Stomach smooth muscle (tissue), 2 donors: ENCODE data around the gene CTSF.
"Not testable (repeated sequence)": the region's sequence is repeated elsewhere in the genome, so short reads cannot be mapped to it uniquely, and the experiment has no call there.

Source experiments
- H3K27ac ChIP-seq: one replicate; pipeline ENCODE4 v1.7.0; 2013; ENCODE audit warnings: mild to moderate bottlenecking, low read length, inconsistent platforms
- H3K27me3 ChIP-seq, 2 donors: one replicate each; pipeline ENCODE4 v1.7.0; 2013; ENCODE audit warnings: low read length in 2 of 2; ENCODE audit not compliant: insufficient read depth in 2 of 2, control insufficient read depth in 1 of 2
- H3K36me3 ChIP-seq, 2 donors: one replicate each; pipeline ENCODE4 v1.7.0; 2013; ENCODE audit warnings: low read length in 2 of 2; ENCODE audit not compliant: control insufficient read depth in 2 of 2, insufficient read depth in 2 of 2
- H3K4me1 ChIP-seq: one replicate; pipeline ENCODE4 v1.7.0; 2013; ENCODE audit warnings: low read length; ENCODE audit not compliant: control insufficient read depth, insufficient read depth
- H3K4me3 ChIP-seq, 2 donors: one replicate each; pipeline ENCODE4 v1.7.0; 2013; ENCODE audit warnings: low read length in 2 of 2
- H3K9ac ChIP-seq, 2 donors: one replicate each; pipeline ENCODE4 v1.7.0; 2013; ENCODE audit warnings: low read length in 2 of 2, mild to moderate bottlenecking in 1 of 2
- H3K9me3 ChIP-seq, 2 donors: one replicate each; pipeline ENCODE4 v1.7.0; 2013; ENCODE audit warnings: low read length in 2 of 2; ENCODE audit not compliant: control insufficient read depth in 2 of 2
- donor health status: healthy.
- donor health status: Pancreatic carcinoma.

The CTSF gene

GRCh38 chr11:66589315-66589714, 20.9 kb upstream of the CTSF start:
- H3K27ac ChIP-seq, H3K9ac ChIP-seq, H3K9me3 ChIP-seq, H3K36me3 ChIP-seq, H3K4me3 ChIP-seq, H3K27me3 ChIP-seq: not testable (repeated sequence)
- H3K4me1 ChIP-seq = peaks cover 17% of the 10 kb centered on the region

- Histone ChIP-seq H3K27me3 (no peaks in the 10 kb centered on the region), H3K4me3 (no peak overlapping the region), H3K9me3 (no peaks in the 10 kb centered on the region), H3K36me3 (no peaks in the 10 kb centered on the region), H3K4me1 (no peaks in the 10 kb centered on the region), H3K27ac (no peak overlapping the region), H3K9ac (no peak overlapping the region)
Measured at GRCh38 chr11:66586136-66586535, 17.7 kb upstream of the CTSF start.

DNA sequence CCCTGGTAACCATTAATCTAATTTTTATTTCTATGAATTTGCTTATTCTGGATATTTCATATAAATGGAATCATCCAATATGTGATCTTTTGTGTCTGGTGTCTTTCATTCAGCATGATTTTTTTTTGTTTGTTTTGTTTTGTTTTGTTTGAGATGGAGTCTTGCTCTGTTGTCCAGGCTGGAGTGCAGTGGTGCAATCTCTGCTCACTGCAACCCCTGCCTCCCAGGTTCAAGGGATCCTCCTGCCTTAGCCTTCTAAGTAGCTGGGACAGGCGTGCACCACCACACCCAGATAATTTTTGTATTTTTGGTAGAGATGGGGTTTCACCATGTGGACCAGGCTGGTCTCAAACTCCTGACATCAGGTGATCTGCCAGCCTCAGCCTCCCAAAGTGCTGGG, 17.0 kb upstream of the CTSF start:
- H3K4me3 ChIP-seq, H3K9me3 ChIP-seq, H3K27me3 ChIP-seq, H3K27ac ChIP-seq, H3K36me3 ChIP-seq, H3K9ac ChIP-seq, H3K4me1 ChIP-seq: not testable (repeated sequence)

- H3K9ac ChIP-seq, H3K27me3 ChIP-seq, H3K9me3 ChIP-seq, H3K4me3 ChIP-seq, H3K4me1 ChIP-seq, H3K27ac ChIP-seq, H3K36me3 ChIP-seq: not testable (repeated sequence)
Measured at GRCh38 chr11:66582565-66583147, 14.2 kb upstream of the CTSF start.

DNA sequence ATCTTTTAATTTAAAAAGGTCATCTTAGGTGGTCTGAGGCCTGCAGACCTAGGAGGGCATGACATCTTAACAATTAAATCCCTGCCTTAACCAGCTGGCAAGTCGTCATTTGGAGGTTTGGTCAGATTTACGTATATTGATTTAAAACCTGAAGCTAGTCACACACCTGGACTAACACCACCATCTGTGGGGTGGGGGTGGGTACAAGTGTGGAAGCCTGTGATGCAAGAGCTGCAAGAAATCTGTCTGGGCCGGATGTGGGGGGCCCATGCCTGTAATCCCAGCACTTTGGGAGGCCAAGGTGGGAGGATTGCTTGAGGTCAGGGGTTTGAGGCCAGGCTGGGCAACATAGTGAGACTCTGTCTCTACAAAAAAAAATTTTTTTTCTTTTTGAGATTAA, 12.9 kb upstream of the CTSF start:
- Histone ChIP-seq H3K36me3 (no peaks in the 10 kb centered on the region), H3K27ac (no peak overlapping the region), H3K9ac (no peak overlapping the region), H3K4me3 (no peak overlapping the region), H3K4me1 (peaks cover 4% of the 10 kb centered on the region), H3K9me3 (no peaks in the 10 kb centered on the region), H3K27me3 (no peaks in the 10 kb centered on the region)

- Histone ChIP-seq H3K4me1 (peaks cover 4% of the 10 kb centered on the region), H3K9me3 (no peaks in the 10 kb centered on the region), H3K9ac (no peak overlapping the region), H3K27me3 (no peaks in the 10 kb centered on the region), H3K27ac (no peak overlapping the region), H3K36me3 (no peaks in the 10 kb centered on the region), H3K4me3 (no peak overlapping the region)
Measured at GRCh38 chr11:66580803-66581202, 12.4 kb upstream of the CTSF start.

DNA sequence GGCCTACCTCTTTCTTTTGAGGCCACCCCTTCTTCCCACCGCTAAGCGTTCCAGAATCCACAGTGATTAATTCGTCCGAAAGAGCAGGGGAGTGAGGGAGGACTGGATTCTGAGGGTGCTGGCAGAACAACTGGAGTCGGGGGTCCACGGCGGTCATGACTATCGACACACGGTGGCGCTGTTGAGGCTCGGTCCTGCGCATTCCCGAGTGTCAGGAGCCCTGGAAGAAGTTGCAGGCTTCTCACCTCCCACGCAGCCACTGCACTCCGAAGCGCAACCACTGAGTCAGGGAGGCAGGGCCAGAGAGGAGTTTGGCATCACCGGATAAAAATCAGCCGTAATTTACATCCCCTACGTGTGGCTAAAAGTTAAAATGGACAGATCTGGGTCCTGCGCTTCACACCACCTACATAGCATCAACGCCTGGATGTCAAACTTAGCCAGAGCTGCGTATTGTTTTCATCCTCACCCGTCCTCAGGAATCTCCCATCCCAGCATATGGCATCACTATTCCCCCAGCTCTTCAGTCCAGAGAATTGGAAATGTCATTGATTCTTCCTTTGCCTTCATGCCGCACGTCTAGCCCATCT, 10.7 kb upstream of the CTSF start:
- Histone ChIP-seq H3K36me3 (no peaks in the 10 kb centered on the region), H3K9me3 (no peaks in the 10 kb centered on the region), H3K4me3 (peak overlapping the region in 1 of 2 donors; percentile 22), H3K4me1 (peaks cover 4% of the 10 kb centered on the region), H3K27me3 (no peaks in the 10 kb centered on the region), H3K9ac (no peak overlapping the region), H3K27ac (no peak overlapping the region)

DNA sequence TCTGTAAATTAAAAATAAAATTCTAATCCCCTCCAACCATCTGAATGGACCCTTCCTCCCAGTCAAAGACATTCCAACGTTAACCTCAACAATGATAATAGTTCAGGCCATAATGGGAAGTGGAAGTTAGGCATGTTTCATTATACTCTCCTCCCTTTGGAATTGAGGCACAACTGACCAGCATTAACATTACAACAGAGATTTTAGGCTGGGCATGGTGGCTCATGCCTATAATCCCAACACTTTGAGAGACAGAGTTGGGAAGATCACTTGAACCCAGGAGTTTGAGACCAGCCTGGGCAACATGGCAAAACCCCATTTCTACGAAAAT, 2.4 kb upstream of the CTSF start:
- Histone ChIP-seq H3K9ac (no peak overlapping the region), H3K9me3 (no peaks in the 10 kb centered on the region), H3K27me3 (no peaks in the 10 kb centered on the region), H3K27ac (no peak overlapping the region), H3K36me3 (peaks cover 0 to 4% of the 10 kb centered on the region in 2 donors), H3K4me1 (peaks cover 14% of the 10 kb centered on the region), H3K4me3 (no peak overlapping the region)

DNA sequence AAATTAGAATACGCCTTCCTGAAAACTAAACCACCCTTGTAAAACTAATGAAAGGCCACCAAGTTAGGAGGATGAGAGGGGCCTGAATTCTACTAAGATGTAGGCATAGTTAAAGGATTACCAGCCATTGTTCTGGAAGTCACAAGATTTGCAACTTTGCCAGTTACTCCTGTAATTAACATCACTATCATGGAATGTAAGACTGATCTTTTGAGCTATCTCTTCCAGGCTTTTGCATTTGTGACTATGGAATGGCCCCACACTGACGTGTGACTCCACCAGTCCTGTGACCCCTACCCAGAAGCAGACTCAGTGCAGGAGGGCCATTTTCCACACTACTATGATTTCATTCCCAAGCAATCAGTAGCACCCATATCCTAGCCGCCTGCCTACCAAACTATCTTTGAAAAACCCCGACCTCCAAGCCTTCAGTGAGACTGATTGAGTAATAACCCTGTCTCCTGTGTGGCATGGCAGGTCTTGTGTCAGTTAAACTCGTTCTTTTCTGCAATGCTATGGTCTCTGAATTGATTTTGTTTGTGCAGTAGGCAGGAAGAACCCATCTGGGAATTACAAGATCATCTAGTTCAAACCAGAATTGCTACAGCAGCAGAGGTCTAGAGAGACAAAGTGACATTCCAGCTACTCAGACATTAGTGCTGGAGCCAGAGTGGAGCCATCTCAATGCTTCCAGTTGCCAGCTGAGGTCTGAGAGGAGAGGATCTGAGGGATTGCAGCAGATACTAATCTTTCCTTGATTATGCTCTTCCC, 1.9 kb upstream of the CTSF start:
- H3K27ac ChIP-seq = no peak overlapping the region
- H3K9me3 ChIP-seq = no peaks in the 10 kb centered on the region
- H3K36me3 ChIP-seq = peaks cover 0 to 8% of the 10 kb centered on the region in 2 donors
- H3K9ac ChIP-seq = no peak overlapping the region
- H3K27me3 ChIP-seq = no peaks in the 10 kb centered on the region
- peaks cover 14% of the 10 kb centered on the region for H3K4me1 ChIP-seq
- H3K4me3 ChIP-seq = no peak overlapping the region

- H3K36me3 ChIP-seq = peaks cover 6 to 8% of the 10 kb centered on the region in 2 donors
- no peak overlapping the region for H3K27ac ChIP-seq
- H3K4me1 ChIP-seq = peaks cover 14% of the 10 kb centered on the region
- H3K27me3 ChIP-seq = no peaks in the 10 kb centered on the region
- no peaks in the 10 kb centered on the region for H3K9me3 ChIP-seq
- H3K9ac ChIP-seq = no peak overlapping the region
- H3K4me3 ChIP-seq = peak overlapping the region in 1 of 2 donors; percentile 76
Measured at GRCh38 chr11:66569076-66569475, 670 bp upstream of the CTSF start.

- Histone ChIP-seq H3K36me3 (peaks cover 6 to 8% of the 10 kb centered on the region in 2 donors), H3K4me3 (peak overlapping the region; percentile 57 to 76), H3K27ac (no peak overlapping the region), H3K9me3 (no peaks in the 10 kb centered on the region), H3K9ac (peak overlapping the region; percentile 51), H3K27me3 (no peaks in the 10 kb centered on the region), H3K4me1 (peaks cover 14% of the 10 kb centered on the region)
Measured at GRCh38 chr11:66567787-66568123, 651 bp downstream of the CTSF start.
